HUES48 (cell line): Measurements from ENCODE around the gene THSD4.

Experiments used
- H3K27ac ChIP-seq: one replicate; pipeline ENCODE4 v1.7.0; 2013; ENCODE audit warnings: low read depth, low read length, inconsistent platforms
- H3K27me3 ChIP-seq: 2 replicates; pipeline ENCODE4 v1.6.1; 2013; ENCODE audit warnings: mild to moderate bottlenecking, low read length; ENCODE audit not compliant: control insufficient read depth, insufficient read depth
- H3K36me3 ChIP-seq: 2 replicates; pipeline ENCODE4 v1.6.1; 2013; ENCODE audit warnings: low read length; ENCODE audit not compliant: control insufficient read depth, insufficient read depth
- H3K4me1 ChIP-seq: 2 replicates; pipeline ENCODE4 v1.6.1; 2013; ENCODE audit warnings: mild to moderate bottlenecking, low read length; ENCODE audit not compliant: control insufficient read depth, insufficient read depth
- H3K4me3 ChIP-seq: 2 replicates; pipeline ENCODE4 v1.5.1; 2013; ENCODE audit warnings: mild to moderate bottlenecking, low read depth, low read length
- H3K9ac ChIP-seq: 2 replicates; pipeline ENCODE4 v1.6.1; 2013; ENCODE audit warnings: mild to moderate bottlenecking, low read depth, low read length, moderate library complexity
- H3K9me3 ChIP-seq: 2 replicates; pipeline ENCODE4 v1.6.1; 2013; ENCODE audit warnings: low read length; ENCODE audit not compliant: control insufficient read depth, insufficient read depth

The THSD4 gene

GRCh38 chr15:71627604-71628003 is 512.3 kb downstream of the THSD4 start:
- no peaks in the 10 kb centered on the region for H3K36me3 ChIP-seq
- H3K9ac ChIP-seq, result no peak overlapping the region
- no peaks in the 10 kb centered on the region for H3K9me3 ChIP-seq
- H3K4me1 ChIP-seq, result peaks cover 14% of the 10 kb centered on the region; the same call in 1 of the 2 replicates
- H3K27me3 ChIP-seq, result no peaks in the 10 kb centered on the region
- no peak overlapping the region for H3K27ac ChIP-seq
- H3K4me3 ChIP-seq, result no peak overlapping the region

GRCh38 chr15:71628988-71629770 is 513.9 kb downstream of the THSD4 start:
- no peak overlapping the region for H3K9ac ChIP-seq
- no peaks in the 10 kb centered on the region for H3K27me3 ChIP-seq
- no peak overlapping the region for H3K27ac ChIP-seq
- no peaks in the 10 kb centered on the region for H3K9me3 ChIP-seq
- H3K4me3 ChIP-seq, result no peak overlapping the region
- no peaks in the 10 kb centered on the region for H3K36me3 ChIP-seq
- peaks cover 9% of the 10 kb centered on the region; the same call in 1 of the 2 replicates for H3K4me1 ChIP-seq

GRCh38 chr15:71629781-71630474 is 514.7 kb downstream of the THSD4 start:
- no peak overlapping the region for H3K4me3 ChIP-seq
- no peak overlapping the region for H3K9ac ChIP-seq
- peaks cover 14% of the 10 kb centered on the region for H3K4me1 ChIP-seq
- no peak overlapping the region for H3K27ac ChIP-seq
- H3K27me3 ChIP-seq, result no peaks in the 10 kb centered on the region
- H3K36me3 ChIP-seq, result no peaks in the 10 kb centered on the region
- H3K9me3 ChIP-seq, result no peaks in the 10 kb centered on the region

GRCh38 chr15:71630475-71630809 is 515.2 kb downstream of the THSD4 start:
- Histone ChIP-seq H3K4me3 (no peak overlapping the region), H3K9me3 (no peaks in the 10 kb centered on the region), H3K27me3 (no peaks in the 10 kb centered on the region), H3K27ac (no peak overlapping the region), H3K36me3 (no peaks in the 10 kb centered on the region), H3K9ac (no peak overlapping the region), H3K4me1 (peaks cover 19% of the 10 kb centered on the region)

- Histone ChIP-seq H3K9ac (no peak overlapping the region), H3K27me3 (no peaks in the 10 kb centered on the region), H3K36me3 (no peaks in the 10 kb centered on the region), H3K4me3 (no peak overlapping the region), H3K27ac (no peak overlapping the region), H3K9me3 (no peaks in the 10 kb centered on the region), H3K4me1 (peaks cover 20% of the 10 kb centered on the region)
These were observed 517.4 kb downstream of the THSD4 start for GRCh38 chr15:71632576-71633195.

- Histone ChIP-seq H3K4me3 (no peak overlapping the region), H3K4me1 (peaks cover 11% of the 10 kb centered on the region), H3K27ac (peak overlapping the region; percentile 25), H3K27me3 (no peaks in the 10 kb centered on the region), H3K9ac (no peak overlapping the region; the same call in 1 of the 2 replicates), H3K36me3 (no peaks in the 10 kb centered on the region), H3K9me3 (no peaks in the 10 kb centered on the region)
These were observed 519.7 kb downstream of the THSD4 start for GRCh38 chr15:71634820-71635560.

- H3K27ac ChIP-seq, result no peak overlapping the region
- H3K27me3 ChIP-seq, result no peaks in the 10 kb centered on the region
- H3K36me3 ChIP-seq, result no peaks in the 10 kb centered on the region
- H3K4me1 ChIP-seq, result peaks cover 11% of the 10 kb centered on the region
- no peaks in the 10 kb centered on the region for H3K9me3 ChIP-seq
- H3K9ac ChIP-seq, result no peak overlapping the region
- no peak overlapping the region for H3K4me3 ChIP-seq
These were observed 520.5 kb downstream of the THSD4 start for GRCh38 chr15:71635735-71636134.

- Histone ChIP-seq H3K27me3 (no peaks in the 10 kb centered on the region), H3K36me3 (no peaks in the 10 kb centered on the region), H3K4me3 (no peak overlapping the region), H3K4me1 (peaks cover 11% of the 10 kb centered on the region), H3K9ac (no peak overlapping the region), H3K9me3 (no peaks in the 10 kb centered on the region), H3K27ac (no peak overlapping the region)
These were observed 523.6 kb downstream of the THSD4 start for GRCh38 chr15:71638876-71639275.

GRCh38 chr15:71639471-71639870 is 524.2 kb downstream of the THSD4 start:
- H3K27me3 ChIP-seq, result no peaks in the 10 kb centered on the region
- H3K9ac ChIP-seq, result no peak overlapping the region
- no peak overlapping the region for H3K4me3 ChIP-seq
- peaks cover 11% of the 10 kb centered on the region for H3K4me1 ChIP-seq
- no peaks in the 10 kb centered on the region for H3K36me3 ChIP-seq
- H3K9me3 ChIP-seq, result no peaks in the 10 kb centered on the region
- no peak overlapping the region for H3K27ac ChIP-seq

- Histone ChIP-seq H3K4me1 (peaks cover 11% of the 10 kb centered on the region), H3K9ac (no peak overlapping the region), H3K27me3 (no peaks in the 10 kb centered on the region), H3K4me3 (no peak overlapping the region), H3K9me3 (no peaks in the 10 kb centered on the region), H3K36me3 (no peaks in the 10 kb centered on the region), H3K27ac (no peak overlapping the region)
These were observed 528.6 kb downstream of the THSD4 start for GRCh38 chr15:71643918-71644317.
